ENCODE measurements around the gene LYSMD3.

Gene LYSMD3

GRCh38 chr5:90554358-90555006, 25.1 kb upstream of the LYSMD3 start:
- ATAC-seq (no peak), DNase-seq (ENCODE audit: low spot score in 2 of 2) (no peak)
- H3K9me3 Mint-ChIP-seq: no peaks in the 10 kb centered on the region
- no peak overlapping the region for H3K4me3 Mint-ChIP-seq
- no peak overlapping the region for H3K27ac Mint-ChIP-seq
- H3K36me3 Mint-ChIP-seq: no peaks in the 10 kb centered on the region
- H3K4me1 Mint-ChIP-seq: peaks cover 15% of the 10 kb centered on the region

GRCh38 chr5:90553711-90554110, 24.3 kb upstream of the LYSMD3 start:
- no peaks in the 10 kb centered on the region for H3K9me3 Mint-ChIP-seq
- H3K27ac Mint-ChIP-seq: no peak overlapping the region
- H3K4me1 Mint-ChIP-seq: peaks cover 10% of the 10 kb centered on the region
- no peak overlapping the region for H3K4me3 Mint-ChIP-seq
- DNase-seq (ENCODE audit: low spot score in 2 of 2) (no peak), ATAC-seq (no peak)
- H3K36me3 Mint-ChIP-seq: no peaks in the 10 kb centered on the region

- Mint-ChIP-seq H3K36me3 (no peaks in the 10 kb centered on the region), H3K4me3 (no peak overlapping the region), H3K4me1 (no peaks in the 10 kb centered on the region), H3K9me3 (no peaks in the 10 kb centered on the region), H3K27ac (no peak overlapping the region)
- DNase-seq (ENCODE audit: low spot score in 2 of 2) (no peak), ATAC-seq (no peak)
Observed at GRCh38 chr5:90551376-90551775, 22.0 kb upstream of the LYSMD3 start.

GRCh38 chr5:90550963-90551362, 21.6 kb upstream of the LYSMD3 start:
- Mint-ChIP-seq H3K27ac (no peak overlapping the region), H3K36me3 (no peaks in the 10 kb centered on the region), H3K9me3 (no peaks in the 10 kb centered on the region), H3K4me3 (no peak overlapping the region), H3K4me1 (no peaks in the 10 kb centered on the region)
- ATAC-seq: no peak
- DNase-seq (ENCODE audit: low spot score in 2 of 2): no peak

GRCh38 chr5:90549729-90550275, 20.4 kb upstream of the LYSMD3 start:
- Mint-ChIP-seq H3K27ac (no peak overlapping the region), H3K36me3 (no peaks in the 10 kb centered on the region)
- no peak for ATAC-seq

GRCh38 chr5:90549223-90549622, 19.8 kb upstream of the LYSMD3 start:
- H3K27ac Mint-ChIP-seq: no peak overlapping the region
- no peak for DNase-seq (ENCODE audit: low spot score in 2 of 2)
- H3K36me3 Mint-ChIP-seq: no peaks in the 10 kb centered on the region
- H3K4me3 Mint-ChIP-seq: no peak overlapping the region
- ATAC-seq: no peak
- H3K9me3 Mint-ChIP-seq: no peaks in the 10 kb centered on the region
- H3K4me1 Mint-ChIP-seq: no peaks in the 10 kb centered on the region

More at GRCh38 chr5:90549729-90550275, 20.4 kb upstream of the LYSMD3 start:
- no peak overlapping the region for H3K4me3 Mint-ChIP-seq
- no peaks in the 10 kb centered on the region for H3K4me1 Mint-ChIP-seq
- no peak for DNase-seq (ENCODE audit: low spot score in 2 of 2)
- no peaks in the 10 kb centered on the region for H3K9me3 Mint-ChIP-seq

- DNase-seq (ENCODE audit: low spot score in 2 of 2) (no peak), ATAC-seq (no peak)
Observed at GRCh38 chr5:90548069-90548593, 18.7 kb upstream of the LYSMD3 start.

GRCh38 chr5:90547072-90547536, 17.7 kb upstream of the LYSMD3 start:
- Mint-ChIP-seq H3K4me1 (no peaks in the 10 kb centered on the region), H3K4me3 (no peak overlapping the region), H3K36me3 (no peaks in the 10 kb centered on the region), H3K27ac (no peak overlapping the region), H3K9me3 (no peaks in the 10 kb centered on the region)
- ATAC-seq: no peak
- no peak for DNase-seq (ENCODE audit: low spot score in 2 of 2)

More at GRCh38 chr5:90548069-90548593, 18.7 kb upstream of the LYSMD3 start:
- H3K9me3 Mint-ChIP-seq: no peaks in the 10 kb centered on the region
- no peak overlapping the region for H3K4me3 Mint-ChIP-seq
- no peak overlapping the region for H3K27ac Mint-ChIP-seq
- no peaks in the 10 kb centered on the region for H3K36me3 Mint-ChIP-seq
- H3K4me1 Mint-ChIP-seq: no peaks in the 10 kb centered on the region

- H3K36me3 Mint-ChIP-seq: no peaks in the 10 kb centered on the region
Observed at GRCh38 chr5:90546216-90546837, 16.9 kb upstream of the LYSMD3 start.

GRCh38 chr5:90545511-90545910, 16.1 kb upstream of the LYSMD3 start:
- DNase-seq (ENCODE audit: low spot score in 2 of 2) (no peak), ATAC-seq (no peak)
- H3K27ac Mint-ChIP-seq: no peak overlapping the region
- no peaks in the 10 kb centered on the region for H3K4me1 Mint-ChIP-seq
- H3K9me3 Mint-ChIP-seq: no peaks in the 10 kb centered on the region
- H3K4me3 Mint-ChIP-seq: no peak overlapping the region
- no peaks in the 10 kb centered on the region for H3K36me3 Mint-ChIP-seq

More at GRCh38 chr5:90546216-90546837, 16.9 kb upstream of the LYSMD3 start:
- DNase-seq (ENCODE audit: low spot score in 2 of 2) (no peak), ATAC-seq (no peak)
- no peaks in the 10 kb centered on the region for H3K4me1 Mint-ChIP-seq
- no peaks in the 10 kb centered on the region for H3K9me3 Mint-ChIP-seq
- H3K27ac Mint-ChIP-seq: no peak overlapping the region
- no peak overlapping the region for H3K4me3 Mint-ChIP-seq

- H3K36me3 Mint-ChIP-seq: no peaks in the 10 kb centered on the region
- H3K4me3 Mint-ChIP-seq: no peak overlapping the region
- no peaks in the 10 kb centered on the region for H3K4me1 Mint-ChIP-seq
- DNase-seq (ENCODE audit: low spot score in 2 of 2) (no peak), ATAC-seq (no peak)
- H3K27ac Mint-ChIP-seq: no peak overlapping the region
- H3K9me3 Mint-ChIP-seq: no peaks in the 10 kb centered on the region
Observed at GRCh38 chr5:90542827-90543519, 13.6 kb upstream of the LYSMD3 start.

GRCh38 chr5:90534922-90535321, 5.5 kb upstream of the LYSMD3 start:
- DNase-seq (ENCODE audit: low spot score in 2 of 2) (no peak), ATAC-seq (no peak)
- no peaks in the 10 kb centered on the region for H3K9me3 Mint-ChIP-seq
- H3K36me3 Mint-ChIP-seq: peaks cover 3% of the 10 kb centered on the region
- H3K4me3 Mint-ChIP-seq: no peak overlapping the region
- no peaks in the 10 kb centered on the region for H3K4me1 Mint-ChIP-seq
- H3K27ac Mint-ChIP-seq: no peak overlapping the region

GRCh38 chr5:90533794-90534193, 4.4 kb upstream of the LYSMD3 start:
- Mint-ChIP-seq H3K4me3 (no peak overlapping the region), H3K9me3 (no peaks in the 10 kb centered on the region), H3K27ac (no peak overlapping the region), H3K36me3 (peaks cover 5% of the 10 kb centered on the region), H3K4me1 (no peaks in the 10 kb centered on the region)
- DNase-seq (ENCODE audit: low spot score in 2 of 2) (no peak), ATAC-seq (no peak)

GRCh38 chr5:90530736-90531487, 1.5 kb upstream of the LYSMD3 start:
- peaks cover 20% of the 10 kb centered on the region for H3K36me3 Mint-ChIP-seq
- ATAC-seq (no peak), DNase-seq (ENCODE audit: low spot score in 2 of 2) (no peak)
- no peak overlapping the region for H3K27ac Mint-ChIP-seq
- H3K4me1 Mint-ChIP-seq: peaks cover 23% of the 10 kb centered on the region
- H3K9me3 Mint-ChIP-seq: no peaks in the 10 kb centered on the region
- no peak overlapping the region for H3K4me3 Mint-ChIP-seq

Measured in stimulated activated effector memory CD8-positive, alpha-beta T cell treated with anti-CD3 and anti-CD28 coated beads, Interleukin-12 subunit alpha, Interleukin-12 subunit beta, amount 100 ng/mL, for 72 hours (primary cell).